Osteocyte (in vitro differentiated cells): ENCODE measurements around the gene ATN1. TPM values are rescaled to one million over a fixed set of nuclear protein-coding genes. Genes with fewer than 3 reads are reported as not detected.
A peak's percentile ranks its signal among the peaks of the same experiment; 100 is the strongest.

Experiments used
- DNase-seq: peaks from one replicate; pipeline ENCODE4 v3.0.0; 2021; ENCODE audit warnings: mixed read lengths; ENCODE audit not compliant: unreplicated experiment; ENCODE audit errors: extremely low spot score
- H3K27ac Mint-ChIP-seq: one replicate; pipeline ENCODE4 v1.8.0; 2021; ENCODE audit warnings: mild to moderate bottlenecking, mixed read lengths; ENCODE audit not compliant: unreplicated experiment
- H3K27me3 Mint-ChIP-seq: one replicate; pipeline ENCODE4 v1.8.0; 2021; ENCODE audit warnings: mixed read lengths; ENCODE audit not compliant: unreplicated experiment
- H3K36me3 Mint-ChIP-seq: one replicate; pipeline ENCODE4 v1.8.0; 2021; ENCODE audit warnings: mixed read lengths; ENCODE audit not compliant: unreplicated experiment
- H3K4me1 Mint-ChIP-seq: one replicate; pipeline ENCODE4 v1.8.0; 2021; ENCODE audit warnings: mixed read lengths; ENCODE audit not compliant: unreplicated experiment
- H3K4me3 Mint-ChIP-seq: one replicate; pipeline ENCODE4 v1.8.0; 2021; ENCODE audit warnings: mild to moderate bottlenecking, moderate library complexity, mixed read lengths; ENCODE audit not compliant: unreplicated experiment
- H3K9me3 Mint-ChIP-seq: one replicate; pipeline ENCODE4 v1.8.0; 2021; ENCODE audit warnings: mixed read lengths; ENCODE audit not compliant: unreplicated experiment
- CTCF ChIP-seq: fragments of 200-600 bp; sonication (generic); IDR thresholded peaks from 2 replicates; pipeline ENCODE4 v1.5.0; 2021; ENCODE audit warnings: antibody characterized with exemption, mild to moderate bottlenecking, moderate library complexity
- total RNA-seq: library from RNA; stranded (reverse); gene quantifications from 2 replicates; pipeline ENCODE4 v1.2.1, GENCODE V29; 2021

The ATN1 gene
- total RNA-seq, 1 donor from 2014 or later, result 123 TPM

DNA sequence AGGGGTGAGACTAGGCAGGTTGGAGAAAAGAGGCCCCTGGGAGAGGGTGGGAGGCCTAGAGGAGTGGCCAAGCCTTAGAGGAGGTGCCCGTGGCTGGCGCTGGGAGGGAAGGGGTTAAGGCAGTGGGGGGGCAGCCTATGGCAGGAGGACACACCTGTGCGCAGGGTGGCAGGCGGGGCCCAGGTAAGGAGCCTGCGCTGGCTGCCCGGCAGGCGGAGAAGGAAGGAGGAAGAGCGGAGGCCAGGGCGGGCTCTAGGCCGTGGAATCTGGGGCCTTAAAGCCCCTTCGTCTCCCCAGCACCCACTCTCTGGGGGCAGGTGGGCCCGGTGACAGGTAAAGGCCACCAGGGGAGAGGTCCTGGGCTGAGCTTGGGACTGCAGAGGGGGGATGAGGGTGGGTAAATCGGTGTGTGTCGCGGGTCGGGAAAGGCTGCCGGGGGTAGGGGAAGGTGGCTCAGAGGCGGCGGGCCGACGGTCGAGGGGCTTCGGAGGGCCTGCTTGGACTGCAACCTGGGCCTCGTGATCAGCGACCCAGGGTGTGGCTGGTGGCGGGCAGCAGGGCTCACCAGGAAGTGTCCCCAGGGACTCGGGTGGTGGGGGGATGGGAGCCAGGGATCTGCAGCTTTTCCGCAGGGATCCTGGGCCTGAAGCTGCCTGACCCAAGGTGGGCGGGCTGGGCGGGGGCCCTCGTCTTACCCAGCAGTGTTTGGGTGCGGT is 35.4 kb downstream of the ATN1 start:
- H3K27me3 Mint-ChIP-seq, result no peaks in the 10 kb centered on the region
- H3K4me1 Mint-ChIP-seq, result peaks cover 18% of the 10 kb centered on the region
- DNase-seq, result no peak
- H3K9me3 Mint-ChIP-seq, result no peaks in the 10 kb centered on the region
- TF ChIP-seq CTCF, result no peak
- H3K36me3 Mint-ChIP-seq, result peaks cover 13% of the 10 kb centered on the region
- H3K27ac Mint-ChIP-seq, result no peak overlapping the region
- H3K4me3 Mint-ChIP-seq, result no peak overlapping the region

GRCh38 chr12:6963791-6964413 is 36.1 kb downstream of the ATN1 start:
- DNase-seq, result no peak
- H3K4me1 Mint-ChIP-seq, result peaks cover 22% of the 10 kb centered on the region
- no peaks in the 10 kb centered on the region for H3K27me3 Mint-ChIP-seq
- H3K27ac Mint-ChIP-seq, result peak overlapping the region; percentile 78
- peaks cover 17% of the 10 kb centered on the region for H3K36me3 Mint-ChIP-seq
- H3K4me3 Mint-ChIP-seq, result no peak overlapping the region
- H3K9me3 Mint-ChIP-seq, result no peaks in the 10 kb centered on the region
- TF ChIP-seq CTCF, result no peak

- H3K4me3 Mint-ChIP-seq, result no peak overlapping the region
- H3K4me1 Mint-ChIP-seq, result peaks cover 24% of the 10 kb centered on the region
- peak overlapping the region; percentile 78 for H3K27ac Mint-ChIP-seq
- no peak for DNase-seq
- TF ChIP-seq CTCF, result no peak
- no peaks in the 10 kb centered on the region for H3K27me3 Mint-ChIP-seq
- H3K9me3 Mint-ChIP-seq, result no peaks in the 10 kb centered on the region
- peaks cover 21% of the 10 kb centered on the region for H3K36me3 Mint-ChIP-seq
Observed at GRCh38 chr12:6964605-6965025, 36.9 kb downstream of the ATN1 start.

- Mint-ChIP-seq H3K4me1 (peaks cover 27% of the 10 kb centered on the region), H3K9me3 (no peaks in the 10 kb centered on the region), H3K27me3 (no peaks in the 10 kb centered on the region), H3K27ac (peak overlapping the region; percentile 78), H3K4me3 (no peak overlapping the region), H3K36me3 (peaks cover 21% of the 10 kb centered on the region)
- DNase-seq, result peak; percentile 92
- peak; percentile 91 for TF ChIP-seq CTCF
Observed at GRCh38 chr12:6965026-6965661, 37.4 kb downstream of the ATN1 start.

GRCh38 chr12:6965714-6966113 is 38.0 kb downstream of the ATN1 start:
- DNase-seq, result no peak
- H3K27me3 Mint-ChIP-seq, result no peaks in the 10 kb centered on the region
- no peaks in the 10 kb centered on the region for H3K9me3 Mint-ChIP-seq
- peaks cover 21% of the 10 kb centered on the region for H3K36me3 Mint-ChIP-seq
- peaks cover 27% of the 10 kb centered on the region for H3K4me1 Mint-ChIP-seq
- peak overlapping the region; percentile 78 for H3K27ac Mint-ChIP-seq
- no peak overlapping the region for H3K4me3 Mint-ChIP-seq
- no peak for TF ChIP-seq CTCF
